DLD1 (cell line): ENCODE results near the gene CDCA3.
"Not testable (repeated sequence)": the region's sequence is repeated elsewhere in the genome, so short reads cannot be mapped to it uniquely, and the experiment has no call there.

ENCODE experiments used
- in situ Hi-C: cut with HindIII; loops from 2 replicates; pipeline ENCODE4 v1.10.0; 2017; ENCODE audit warnings: low sequenced_read_pairs

The CDCA3 gene

DNA sequence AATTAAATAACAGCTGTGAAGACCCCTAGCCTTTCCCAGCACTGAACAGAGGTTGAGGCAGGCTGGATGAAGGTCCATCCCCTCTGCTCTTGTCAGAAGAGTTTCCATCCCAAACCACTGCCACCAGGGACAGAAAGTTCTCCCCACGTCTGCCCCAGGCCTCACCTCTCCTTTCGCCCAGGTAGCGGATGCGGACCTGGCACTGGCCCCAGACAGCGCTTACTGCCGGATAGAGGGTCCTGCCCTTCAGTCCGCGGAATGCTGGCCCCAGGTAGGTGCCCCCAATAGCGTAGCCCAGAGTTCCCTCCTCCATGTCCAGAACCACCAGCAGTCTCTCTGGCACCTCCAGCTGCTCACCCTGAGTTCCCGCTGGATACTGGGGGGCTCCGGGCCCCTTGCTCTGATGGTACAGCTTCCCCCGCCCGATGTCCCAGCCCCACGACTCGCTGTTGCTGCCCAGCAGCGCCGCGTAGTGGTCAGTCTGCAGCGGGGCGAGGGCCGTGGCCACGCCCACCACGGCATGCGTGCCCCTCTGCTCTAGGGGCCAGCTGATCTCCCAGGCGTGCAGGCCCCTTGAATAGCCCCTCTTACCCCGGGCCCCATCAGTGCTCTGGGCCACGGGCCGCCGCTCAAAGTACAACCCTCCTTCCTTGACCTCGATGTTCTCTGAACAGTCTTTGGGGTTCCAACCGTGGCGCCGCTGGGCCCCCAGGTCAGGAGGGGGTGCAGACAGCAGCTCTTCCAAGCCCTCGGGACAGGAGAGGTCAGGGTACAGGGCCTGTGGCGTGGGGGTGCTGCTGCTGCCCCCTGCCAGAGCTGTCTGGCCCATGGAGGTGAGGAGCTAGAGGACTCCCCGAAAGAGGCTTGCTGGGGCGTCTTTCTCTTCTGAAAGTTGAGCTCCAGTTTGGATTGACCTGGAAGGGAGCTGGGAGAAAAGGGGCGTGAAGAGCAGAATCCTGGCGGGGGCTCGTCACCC lies 21.3 kb upstream of the CDCA3 start:
- in situ Hi-C loops, result no loop called here

DNA sequence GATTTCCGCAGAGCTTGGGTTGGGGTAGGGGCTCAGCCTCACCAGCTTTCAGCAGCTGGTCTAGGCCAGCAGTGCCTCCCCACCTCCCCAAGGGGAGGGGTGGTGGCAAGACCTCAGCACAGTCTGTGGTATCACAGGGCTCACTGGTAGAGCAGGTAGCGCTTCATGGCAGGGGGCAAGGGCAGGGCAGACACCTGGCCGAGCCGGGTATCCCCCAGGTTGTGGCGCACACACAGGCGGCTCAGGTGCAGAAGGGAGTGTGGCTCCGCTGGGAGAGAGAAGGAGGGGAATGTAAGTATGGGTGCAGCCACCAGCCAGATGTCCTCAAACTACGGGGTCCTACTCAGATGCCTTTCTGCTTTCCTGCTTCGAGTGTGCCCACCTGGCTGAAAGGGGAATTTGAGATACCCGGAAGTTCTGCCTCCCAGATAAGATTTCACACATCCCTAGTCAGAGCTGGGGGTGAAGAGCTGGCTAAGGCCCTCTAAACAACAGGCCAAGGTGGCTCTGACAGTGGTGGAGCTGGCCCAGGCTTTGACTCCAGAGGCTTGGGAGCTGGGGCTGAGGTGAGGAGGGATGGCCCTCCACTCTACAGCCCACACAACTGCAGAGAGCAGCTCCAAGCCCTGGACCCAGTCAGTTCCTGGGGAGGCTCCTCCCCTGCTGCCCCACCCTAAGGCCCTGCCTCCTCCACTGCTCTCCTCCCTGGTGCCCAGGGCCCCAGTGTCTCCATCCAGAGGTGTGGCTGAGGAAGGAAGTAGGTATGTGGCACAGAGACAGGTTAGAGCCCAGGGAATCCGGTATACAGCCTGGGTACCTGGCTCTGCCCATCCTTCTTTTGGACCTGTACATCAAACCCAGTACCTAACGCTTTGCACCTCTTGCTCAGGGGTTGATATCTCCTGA lies 20.2 kb upstream of the CDCA3 start:
- in situ Hi-C loops, result no loop called here

DNA sequence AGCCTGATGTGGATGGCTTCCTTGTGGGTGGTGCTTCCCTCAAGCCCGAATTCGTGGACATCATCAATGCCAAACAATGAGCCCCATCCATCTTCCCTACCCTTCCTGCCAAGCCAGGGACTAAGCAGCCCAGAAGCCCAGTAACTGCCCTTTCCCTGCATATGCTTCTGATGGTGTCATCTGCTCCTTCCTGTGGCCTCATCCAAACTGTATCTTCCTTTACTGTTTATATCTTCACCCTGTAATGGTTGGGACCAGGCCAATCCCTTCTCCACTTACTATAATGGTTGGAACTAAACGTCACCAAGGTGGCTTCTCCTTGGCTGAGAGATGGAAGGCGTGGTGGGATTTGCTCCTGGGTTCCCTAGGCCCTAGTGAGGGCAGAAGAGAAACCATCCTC lies 19.2 kb upstream of the CDCA3 start:
- in situ Hi-C loops, result not testable (repeated sequence)

DNA sequence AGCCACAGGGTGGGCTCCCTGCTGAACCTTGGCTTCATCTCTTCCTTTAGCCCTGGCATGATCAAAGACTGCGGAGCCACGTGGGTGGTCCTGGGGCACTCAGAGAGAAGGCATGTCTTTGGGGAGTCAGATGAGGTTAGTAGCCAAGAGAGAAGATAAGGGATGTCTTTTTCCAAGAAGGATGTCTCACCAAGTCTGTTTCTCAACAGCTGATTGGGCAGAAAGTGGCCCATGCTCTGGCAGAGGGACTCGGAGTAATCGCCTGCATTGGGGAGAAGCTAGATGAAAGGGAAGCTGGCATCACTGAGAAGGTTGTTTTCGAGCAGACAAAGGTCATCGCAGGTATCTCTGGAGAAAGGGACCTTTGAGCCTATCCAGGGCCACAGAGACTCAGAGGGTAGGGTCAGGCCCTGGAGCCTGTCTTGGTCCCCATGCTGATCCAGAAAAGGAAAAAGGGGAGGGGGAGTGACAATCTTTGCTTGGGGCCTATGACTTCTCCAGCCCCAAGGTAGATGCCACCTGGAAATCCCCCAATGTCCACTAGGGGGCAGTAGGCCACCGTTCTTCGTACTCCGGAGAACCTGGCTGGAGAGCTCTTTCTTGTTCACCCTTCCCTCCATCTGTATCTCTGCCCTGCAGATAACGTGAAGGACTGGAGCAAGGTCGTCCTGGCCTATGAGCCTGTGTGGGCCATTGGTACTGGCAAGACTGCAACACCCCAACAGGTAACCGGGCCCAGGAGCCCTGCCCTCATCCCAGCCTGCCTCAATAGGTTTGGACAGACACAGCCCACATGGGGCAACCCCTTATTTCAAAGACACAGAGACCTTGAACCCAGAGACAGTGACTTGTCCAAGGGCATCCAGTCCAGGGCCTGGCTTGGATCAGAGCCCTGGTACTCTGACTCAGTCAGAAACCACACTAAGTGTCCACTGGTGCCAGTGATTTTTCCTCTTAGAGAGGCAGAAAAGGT lies 18.2 kb upstream of the CDCA3 start:
- in situ Hi-C loops, result no loop called here

DNA sequence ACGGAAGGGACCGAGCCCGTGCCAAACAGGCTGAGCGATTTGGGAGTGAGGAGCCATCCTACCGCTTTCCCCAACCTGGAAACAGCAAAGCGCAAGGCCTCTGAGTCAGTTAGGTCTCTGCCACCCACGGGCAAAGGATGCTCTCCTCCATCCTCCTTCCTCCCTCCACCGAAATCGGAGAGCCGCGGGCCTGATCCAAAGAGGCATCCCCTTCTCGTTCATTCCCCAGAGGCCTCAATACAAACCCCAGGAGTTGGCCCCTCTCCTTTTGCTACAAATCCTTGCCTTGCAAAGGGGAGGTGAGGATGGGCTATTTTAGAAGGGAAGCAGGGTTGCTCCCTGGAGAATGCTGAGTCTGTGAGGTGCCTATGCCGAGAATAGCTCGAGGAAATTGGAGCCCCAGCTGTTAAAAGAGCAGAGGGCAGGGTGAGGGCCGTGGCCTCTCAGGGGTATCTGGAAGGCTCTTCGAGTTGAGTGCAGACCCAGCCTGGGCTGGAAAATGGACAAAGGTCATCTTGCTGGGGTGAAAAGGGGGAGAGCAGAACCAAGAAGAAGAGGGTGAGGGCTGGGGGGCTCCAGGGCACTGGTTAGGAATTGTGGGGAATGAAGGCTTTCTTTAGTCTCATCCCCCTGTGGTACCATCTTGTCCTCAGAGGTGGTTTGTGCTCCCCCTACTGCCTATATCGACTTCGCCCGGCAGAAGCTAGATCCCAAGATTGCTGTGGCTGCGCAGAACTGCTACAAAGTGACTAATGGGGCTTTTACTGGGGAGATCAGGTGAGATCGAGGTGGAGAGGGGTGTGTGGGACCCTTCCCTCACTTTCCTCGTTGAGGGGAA lies 17.3 kb upstream of the CDCA3 start:
- in situ Hi-C loops, result no loop called here

DNA sequence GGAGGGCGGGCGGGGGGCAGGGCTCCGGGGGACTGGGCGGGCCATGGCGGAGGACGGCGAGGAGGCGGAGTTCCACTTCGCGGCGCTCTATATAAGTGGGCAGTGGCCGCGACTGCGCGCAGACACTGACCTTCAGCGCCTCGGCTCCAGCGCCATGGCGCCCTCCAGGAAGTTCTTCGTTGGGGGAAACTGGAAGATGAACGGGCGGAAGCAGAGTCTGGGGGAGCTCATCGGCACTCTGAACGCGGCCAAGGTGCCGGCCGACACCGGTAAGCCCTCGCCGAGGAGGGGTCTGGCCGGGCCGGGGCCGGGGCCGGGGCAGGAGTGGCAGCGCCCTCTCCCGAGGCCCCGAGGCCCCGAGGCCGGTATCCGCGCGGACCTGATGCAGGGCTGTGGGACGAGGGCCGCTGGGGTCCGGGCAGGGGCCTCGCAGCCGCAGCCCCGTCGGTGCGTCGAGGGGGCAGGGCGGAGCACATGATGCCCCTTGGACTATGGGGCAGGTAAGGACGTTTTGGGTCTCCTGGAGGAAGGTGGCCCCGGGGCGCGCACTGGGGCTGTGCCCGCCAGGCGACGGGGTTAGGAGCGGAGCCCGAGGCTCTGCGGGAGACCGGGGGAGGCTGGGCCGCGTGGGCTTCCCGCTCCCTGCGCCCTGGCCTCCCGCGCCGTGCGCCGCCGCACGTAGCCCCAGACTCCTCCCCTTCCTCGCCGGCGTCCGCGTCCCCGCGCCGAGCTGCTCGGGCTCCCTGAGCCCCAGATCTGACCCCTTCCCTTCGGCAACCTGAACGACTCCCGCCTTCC lies 16.5 kb upstream of the CDCA3 start, which contains the start of gene TPI1:
TSS of gene TPI1 (plus strand) at position 119 of the 798 bp plus-strand sequence. CDS start at position 155, 36 bp downstream.
- in situ Hi-C loops, result no loop called here

DNA sequence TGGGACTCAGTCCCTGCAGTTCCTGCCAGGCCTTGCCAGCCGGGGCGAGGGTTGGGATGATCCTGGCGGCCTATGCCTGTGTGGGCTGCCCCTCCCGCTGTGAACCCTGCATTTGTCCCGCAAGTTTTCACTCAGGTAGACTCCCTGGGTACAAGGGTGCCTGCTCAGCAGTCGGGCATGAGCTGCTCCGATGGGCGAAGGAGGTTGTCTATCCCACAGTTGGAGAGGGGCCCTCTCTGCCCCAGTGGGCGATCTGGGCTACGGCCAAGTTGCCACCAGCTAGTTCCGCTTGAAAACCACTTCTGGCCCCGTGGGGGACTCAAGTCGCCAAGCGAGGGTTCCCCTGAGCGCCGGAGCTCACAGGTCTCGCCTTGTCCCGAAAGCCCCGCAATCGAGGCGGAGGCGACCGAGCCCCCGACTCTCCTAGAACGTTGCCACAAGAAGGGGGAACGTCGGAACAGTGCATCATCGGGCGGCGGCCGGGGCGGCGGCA lies 15.9 kb upstream of the CDCA3 start:
- in situ Hi-C loops, result no loop called here

DNA sequence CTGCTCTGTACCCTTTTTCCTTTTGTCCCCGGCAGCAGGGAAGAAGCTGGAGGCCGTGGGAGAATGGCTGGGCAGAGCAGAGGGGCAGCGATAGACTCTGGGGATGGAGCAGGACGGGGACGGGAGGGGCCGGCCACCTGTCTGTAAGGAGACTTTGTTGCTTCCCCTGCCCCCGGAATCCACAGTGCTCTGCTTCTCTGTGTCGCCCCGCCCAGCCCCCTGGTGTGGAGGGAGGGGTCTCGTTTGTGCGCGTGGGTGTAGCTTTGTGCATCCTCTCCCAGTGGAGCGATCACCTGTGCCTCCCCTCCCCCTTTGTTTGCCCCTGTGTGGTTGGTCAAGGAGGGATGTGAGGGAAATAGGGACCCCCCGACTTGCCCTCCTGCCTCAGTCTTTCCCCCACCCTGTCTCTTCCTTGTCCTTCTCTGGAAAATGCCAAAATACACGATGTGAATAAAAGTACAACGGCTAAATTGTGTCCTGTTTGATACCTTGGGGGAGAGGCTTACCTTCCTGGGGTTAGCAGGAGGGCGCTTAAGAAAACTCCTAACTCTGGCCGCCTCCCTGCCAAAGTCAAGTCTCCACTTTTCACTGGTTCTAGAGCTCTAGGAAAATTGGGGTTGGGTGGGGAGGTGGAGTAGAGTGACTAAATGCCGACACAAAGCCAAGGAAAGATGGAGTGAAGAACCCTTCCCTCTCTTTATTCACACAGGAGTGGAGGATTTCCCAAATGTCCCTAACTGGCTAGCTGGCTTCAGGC lies 15.3 kb upstream of the CDCA3 start:
- in situ Hi-C loops, result no loop called here

DNA sequence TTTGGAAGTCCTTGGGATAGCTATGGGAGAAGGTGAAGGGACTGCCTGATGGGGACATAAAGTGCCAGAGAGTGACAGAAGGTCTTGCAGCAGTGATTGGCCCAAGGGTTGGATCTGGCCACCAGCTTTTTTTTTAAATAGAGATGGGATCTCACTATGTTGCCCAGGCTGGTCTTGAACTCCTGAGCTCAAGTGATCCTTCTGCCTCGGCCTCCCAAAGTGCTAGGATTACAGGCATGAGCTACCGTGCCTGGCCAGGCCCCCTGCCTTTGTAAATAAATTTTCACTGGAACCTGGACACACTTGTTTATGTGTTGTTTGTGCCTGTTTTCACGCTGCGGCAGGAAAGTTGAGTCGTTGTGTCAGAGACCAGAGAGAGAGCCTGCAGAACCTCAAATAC lies 14.2 kb upstream of the CDCA3 start:
- in situ Hi-C loops, result not testable (repeated sequence)

DNA sequence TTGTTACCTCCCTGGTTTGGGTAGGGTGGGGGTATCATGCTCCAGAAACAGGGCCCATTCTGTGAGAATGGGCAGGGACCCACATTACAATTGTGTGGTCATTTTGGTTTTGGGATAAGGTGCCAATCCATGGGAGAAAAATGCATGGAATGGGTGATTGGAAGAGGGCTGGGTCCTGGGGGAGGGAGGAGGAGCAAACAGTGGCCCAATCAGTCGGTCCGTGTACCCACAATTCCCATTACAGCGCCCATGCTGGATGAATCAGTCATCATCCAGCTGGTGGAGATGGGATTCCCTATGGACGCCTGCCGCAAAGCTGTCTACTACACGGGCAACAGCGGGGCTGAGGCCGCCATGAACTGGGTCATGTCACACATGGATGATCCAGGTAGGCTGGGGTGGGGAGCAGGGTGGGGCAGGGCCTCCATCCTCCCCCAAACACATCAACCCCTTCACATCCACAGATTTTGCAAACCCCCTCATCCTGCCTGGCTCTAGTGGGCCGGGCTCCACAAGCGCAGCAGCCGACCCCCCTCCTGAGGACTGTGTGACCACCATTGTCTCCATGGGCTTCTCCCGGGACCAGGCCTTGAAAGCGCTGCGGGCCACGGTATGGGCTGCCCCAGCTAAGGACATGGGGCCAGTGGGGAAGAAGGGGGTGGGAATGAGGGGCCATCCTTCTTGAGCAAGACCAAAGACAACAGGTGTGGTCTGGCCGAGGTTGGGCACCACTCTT lies 12.7 kb upstream of the CDCA3 start:
- in situ Hi-C loops, result no loop called here

DNA sequence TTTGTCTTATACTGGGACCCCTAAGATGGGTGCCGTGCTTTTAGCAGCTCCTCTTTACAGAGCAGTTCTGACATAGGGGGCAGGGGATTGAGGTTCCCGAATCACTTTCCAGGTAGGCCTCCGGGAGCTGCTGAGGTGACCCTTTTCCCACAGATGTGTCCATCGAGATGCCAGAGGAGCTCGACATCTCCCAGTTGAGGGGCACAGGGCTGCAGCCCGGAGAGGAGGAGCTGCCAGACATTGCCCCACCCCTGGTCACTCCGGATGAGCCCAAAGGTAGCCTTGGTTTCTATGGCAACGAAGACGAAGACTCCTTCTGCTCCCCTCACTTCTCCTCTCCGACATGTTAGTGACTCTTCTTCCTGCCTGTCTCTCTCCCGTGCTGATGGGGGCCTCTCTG lies 11.9 kb upstream of the CDCA3 start:
- in situ Hi-C loops, result no loop called here

DNA sequence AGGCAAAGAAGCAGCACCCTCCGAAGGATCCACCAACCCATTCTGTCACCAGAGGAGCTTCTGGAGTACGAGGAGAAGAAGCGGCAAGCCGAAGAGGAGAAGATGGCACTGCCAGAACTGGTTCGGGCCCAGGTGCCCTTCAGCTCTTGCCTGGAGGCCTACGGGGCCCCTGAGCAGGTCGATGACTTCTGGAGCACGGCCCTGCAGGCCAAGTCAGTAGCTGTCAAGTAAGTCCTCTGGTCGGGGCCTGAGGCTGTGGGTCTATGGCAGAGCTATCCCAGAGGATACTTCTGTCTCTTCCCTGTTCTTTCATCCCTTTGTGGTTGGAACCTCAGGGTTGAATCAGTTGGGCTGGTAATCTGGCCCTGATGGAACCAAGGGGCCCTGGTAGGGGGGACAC lies 10.3 kb upstream of the CDCA3 start:
- in situ Hi-C loops, result no loop called here

DNA sequence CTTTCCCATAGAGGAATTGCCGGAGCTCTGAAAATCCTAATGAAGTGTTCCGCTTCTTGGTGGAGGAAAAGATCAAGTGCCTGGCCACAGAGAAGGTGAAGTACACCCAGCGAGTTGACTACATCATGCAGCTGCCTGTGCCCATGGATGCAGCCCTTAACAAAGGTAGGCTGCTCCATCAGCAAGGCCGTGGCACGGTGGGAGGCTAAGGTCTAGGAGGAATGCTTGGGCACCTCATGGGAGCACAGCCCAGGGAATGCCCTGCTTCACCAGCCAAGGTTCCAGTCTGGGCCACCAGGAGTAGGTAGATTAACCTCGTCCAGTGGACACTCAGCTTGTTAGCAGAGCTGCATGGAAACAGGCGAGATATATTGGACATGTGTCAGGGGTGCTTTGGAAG lies 9.9 kb upstream of the CDCA3 start:
- in situ Hi-C loops, result no loop called here

DNA sequence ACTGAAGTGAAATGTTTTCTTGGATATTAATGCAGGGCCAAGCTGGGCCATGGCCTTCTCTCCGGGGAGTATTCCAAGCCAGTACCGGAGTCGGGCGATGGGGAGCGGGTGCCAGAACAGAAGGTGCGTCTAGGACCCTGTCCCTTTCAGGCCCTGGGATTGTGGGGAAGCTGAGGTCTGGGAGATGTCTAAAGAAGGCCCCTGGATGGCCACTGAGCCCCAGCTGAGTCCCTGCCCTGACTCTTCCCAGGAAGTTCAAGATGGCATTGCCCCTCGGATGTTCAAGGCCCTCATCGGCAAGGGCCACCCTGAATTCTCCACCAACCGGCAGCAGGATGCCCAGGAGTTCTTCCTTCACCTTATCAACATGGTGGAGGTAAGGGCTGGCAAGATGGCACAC lies 9.0 kb upstream of the CDCA3 start:
- in situ Hi-C loops, result no loop called here

DNA sequence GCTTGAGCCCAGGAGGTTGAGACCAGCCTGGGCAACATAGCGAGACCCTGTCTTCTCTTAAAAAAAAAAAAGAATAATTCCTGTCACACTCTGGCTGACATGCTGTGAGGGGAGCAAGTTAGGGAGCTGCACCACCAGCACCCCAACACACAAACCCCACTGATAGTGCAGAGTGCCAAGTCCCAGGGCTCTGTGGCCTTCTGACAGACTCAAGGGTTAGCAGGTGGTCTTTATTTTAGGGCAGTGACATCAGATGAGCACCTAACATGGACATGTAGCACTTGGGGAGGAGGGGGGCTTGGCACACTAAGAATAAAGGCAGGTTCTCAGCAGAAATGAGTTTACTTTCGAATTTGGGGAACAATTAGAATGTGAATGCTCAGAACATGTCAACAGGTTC lies 7.7 kb upstream of the CDCA3 start:
- in situ Hi-C loops, result no loop called here

DNA sequence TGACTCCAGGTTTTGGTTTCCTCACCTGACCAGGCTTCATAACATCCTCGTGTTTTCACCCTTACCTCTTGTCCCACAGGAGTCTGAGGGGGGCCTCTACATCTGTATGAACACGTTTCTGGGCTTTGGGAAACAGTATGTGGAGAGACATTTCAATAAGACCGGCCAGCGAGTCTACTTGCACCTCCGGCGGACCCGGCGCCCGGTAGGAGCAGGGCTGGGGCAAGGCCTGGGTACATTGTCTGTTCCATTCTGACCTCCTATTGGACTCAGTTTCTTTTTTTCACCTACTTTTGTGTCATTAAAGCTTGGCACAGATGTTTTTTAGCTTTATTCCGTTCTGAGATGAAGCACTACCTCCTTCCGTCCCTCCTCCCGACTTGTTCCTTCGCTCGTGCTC lies 4.2 kb upstream of the CDCA3 start:
- in situ Hi-C loops, result no loop called here

DNA sequence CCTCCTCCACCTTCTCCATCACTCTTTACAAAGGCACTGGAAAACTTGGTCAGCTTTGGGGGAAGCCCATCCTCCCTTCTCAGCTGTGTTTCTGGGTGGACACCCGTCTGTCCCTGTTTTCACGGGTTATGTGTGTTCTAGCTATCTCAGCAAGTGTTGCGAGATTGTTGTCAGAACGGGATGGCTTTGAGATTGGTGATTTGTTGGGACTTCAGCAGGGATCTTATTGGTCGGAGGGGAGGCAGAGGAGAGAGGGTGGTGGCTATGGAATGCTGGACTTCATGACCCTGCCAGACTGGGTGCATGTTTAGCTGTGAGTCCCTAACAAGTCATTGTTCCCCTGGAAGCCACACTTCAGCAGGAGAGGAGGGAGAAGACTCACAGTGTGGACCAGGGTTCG lies 3.0 kb upstream of the CDCA3 start:
- in situ Hi-C loops, result no loop called here
